HG02610 (cell line): Measurements from ENCODE around the gene HMCN2.

Experiments used
- ATAC-seq: cut with Tn5 transposase; IDR thresholded peaks from one replicate; pipeline ENCODE4 v1.9.1; 2021; ENCODE audit warnings: mild to moderate bottlenecking, moderate library complexity; ENCODE audit not compliant: unreplicated experiment

Gene HMCN2

DNA sequence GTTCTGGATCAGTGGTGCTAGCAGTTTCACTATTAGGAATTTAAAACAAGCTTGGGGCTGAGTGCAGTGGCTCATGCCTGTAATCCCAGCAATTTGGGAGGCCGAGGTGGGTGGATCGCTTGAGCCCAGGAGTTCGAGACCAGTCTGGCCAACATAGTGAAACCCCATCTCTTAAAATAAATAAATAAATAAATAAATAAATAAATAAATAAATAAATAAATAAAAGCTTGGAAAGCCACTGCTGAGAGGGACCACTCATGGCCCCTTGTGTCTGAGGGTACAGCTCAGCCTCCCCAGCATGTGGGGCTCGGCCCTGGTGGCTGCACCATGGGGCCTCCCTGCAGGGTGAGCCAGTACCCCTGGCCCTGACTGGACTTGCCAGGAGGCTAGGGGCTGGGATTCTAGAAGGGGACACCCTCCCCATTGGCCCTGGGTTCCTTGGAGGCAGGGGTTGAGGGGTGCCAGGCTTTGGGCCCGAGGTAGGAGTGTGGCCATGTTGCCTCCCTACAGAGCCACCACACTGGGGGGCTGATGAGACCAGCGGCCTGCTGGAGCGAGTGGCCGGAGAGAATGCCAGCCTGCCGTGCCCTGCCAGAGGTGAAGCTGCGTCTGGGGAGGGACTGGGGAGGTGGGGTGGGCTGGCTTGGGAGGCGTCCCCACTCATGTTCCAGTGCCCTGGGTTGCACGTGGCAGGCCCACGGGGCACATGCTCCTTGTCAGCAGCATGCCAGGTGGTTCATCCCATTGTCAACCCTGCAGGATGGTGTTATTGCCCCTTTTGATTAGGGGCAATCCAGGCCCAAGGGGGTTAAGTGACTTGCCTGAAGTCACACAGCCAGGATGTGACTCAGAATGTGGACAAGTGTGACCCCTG lies 76.5 kb downstream of the HMCN2 start:
- no peak for ATAC-seq

DNA sequence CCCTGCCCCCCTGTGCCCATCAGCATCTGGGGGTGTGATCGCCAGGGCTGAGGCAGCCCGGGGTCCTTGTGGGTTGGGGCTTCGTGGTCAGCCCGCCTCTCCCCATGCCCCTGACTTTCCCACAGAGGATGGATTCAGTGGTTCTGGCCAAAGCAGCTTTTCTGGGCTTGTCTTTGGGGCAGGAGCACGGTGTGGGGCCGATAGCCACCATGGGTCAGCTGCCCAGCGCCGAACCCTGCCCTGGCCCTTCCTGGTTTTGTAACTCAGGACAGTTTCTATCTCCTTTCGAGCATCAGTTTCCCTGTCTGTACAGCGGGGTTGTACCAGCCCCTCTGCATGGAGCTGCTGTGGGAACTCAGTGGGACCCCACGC lies 77.1 kb downstream of the HMCN2 start:
- no peak for ATAC-seq

GRCh38 chr9:130343445-130343918 lies 77.9 kb downstream of the HMCN2 start:
- ATAC-seq = no peak

GRCh38 chr9:130344366-130344765 lies 78.8 kb downstream of the HMCN2 start:
- no peak for ATAC-seq

- no peak for ATAC-seq
These were observed 79.7 kb downstream of the HMCN2 start for GRCh38 chr9:130345009-130345896.

GRCh38 chr9:130345897-130346385 lies 80.4 kb downstream of the HMCN2 start:
- ATAC-seq = no peak

- ATAC-seq = no peak
These were observed 80.9 kb downstream of the HMCN2 start for GRCh38 chr9:130346431-130346830.

- no peak for ATAC-seq
These were observed 81.5 kb downstream of the HMCN2 start for GRCh38 chr9:130347036-130347435.

DNA sequence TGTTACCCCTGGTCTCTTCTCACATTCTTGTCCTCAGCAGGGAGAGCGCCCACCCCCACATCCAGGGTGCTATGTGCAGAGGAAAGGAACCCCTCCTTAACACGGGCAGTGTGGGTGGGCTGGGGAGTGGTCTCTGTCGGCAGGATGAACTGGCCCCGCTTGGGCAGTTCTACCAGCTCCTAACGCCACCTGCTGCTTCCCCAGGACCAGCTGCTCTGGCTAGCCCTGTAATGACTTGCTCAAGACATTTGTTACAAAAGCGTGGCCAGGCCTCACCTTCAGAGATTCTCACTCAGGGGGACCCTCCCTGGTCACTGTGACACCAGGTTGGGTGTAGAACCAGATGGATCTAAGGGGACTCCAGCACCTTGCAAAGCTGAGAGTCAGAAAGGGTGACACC lies 82.4 kb downstream of the HMCN2 start:
- ATAC-seq = no peak

DNA sequence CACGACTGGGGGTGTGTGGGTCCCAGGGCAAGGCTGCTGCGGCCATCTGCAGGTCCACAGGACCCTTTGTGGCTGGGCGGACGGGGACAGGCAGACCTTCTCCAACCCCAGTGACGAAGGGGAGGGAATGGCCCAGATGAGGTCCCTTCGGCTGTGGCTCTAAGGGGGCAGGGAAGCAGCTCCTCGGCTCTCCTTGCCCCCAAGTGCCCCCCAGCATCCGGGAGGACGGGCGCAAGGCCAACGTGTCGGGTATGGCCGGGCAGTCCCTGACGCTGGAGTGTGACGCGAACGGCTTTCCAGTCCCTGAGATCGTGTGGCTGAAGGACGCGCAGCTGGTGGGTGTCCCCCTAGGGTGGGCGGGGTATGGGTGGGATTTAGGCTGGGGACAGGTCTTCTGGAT lies 82.8 kb downstream of the HMCN2 start:
- ATAC-seq = no peak

GRCh38 chr9:130348881-130349280 lies 83.3 kb downstream of the HMCN2 start:
- no peak for ATAC-seq

GRCh38 chr9:130349398-130349797 lies 83.8 kb downstream of the HMCN2 start:
- no peak for ATAC-seq

- ATAC-seq = no peak
These were observed 85.8 kb downstream of the HMCN2 start for GRCh38 chr9:130351343-130351742.

- ATAC-seq = no peak
These were observed 86.5 kb downstream of the HMCN2 start for GRCh38 chr9:130352081-130352480.

DNA sequence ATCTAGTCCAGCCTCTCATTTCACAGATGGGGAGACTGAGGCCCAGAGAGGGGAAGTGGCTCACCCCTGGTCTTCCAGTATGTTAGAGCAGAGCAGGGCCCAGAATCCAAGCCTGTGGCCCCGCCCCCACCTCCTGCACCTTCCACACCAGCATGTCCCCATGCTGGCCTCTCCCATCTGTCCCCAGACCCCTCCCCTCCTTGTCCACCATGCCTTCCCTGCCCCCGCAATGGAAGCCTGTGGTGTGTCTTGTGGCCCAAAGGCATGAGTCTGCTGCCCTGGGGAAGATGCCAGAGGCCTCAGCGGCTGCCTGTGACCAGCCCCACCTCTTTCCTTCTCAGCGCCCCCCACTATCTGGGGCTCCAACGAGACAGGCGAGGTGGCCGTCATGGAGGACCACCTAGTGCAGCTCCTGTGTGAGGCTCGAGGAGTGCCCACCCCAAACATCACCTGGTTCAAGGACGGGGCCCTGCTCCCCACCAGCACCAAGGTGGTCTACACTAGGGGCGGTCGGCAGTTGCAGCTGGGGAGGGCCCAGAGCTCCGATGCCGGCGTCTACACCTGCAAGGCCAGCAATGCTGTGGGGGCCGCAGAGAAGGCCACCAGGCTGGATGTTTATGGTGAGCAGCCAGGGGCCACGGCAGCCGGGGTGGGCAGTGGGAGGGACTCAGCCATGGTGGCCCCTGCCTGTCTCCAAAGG lies 87.2 kb downstream of the HMCN2 start:
- no peak for ATAC-seq

- no peak for ATAC-seq
These were observed 88.8 kb downstream of the HMCN2 start for GRCh38 chr9:130354378-130354777.

GRCh38 chr9:130354806-130355205 lies 89.2 kb downstream of the HMCN2 start:
- no peak for ATAC-seq

DNA sequence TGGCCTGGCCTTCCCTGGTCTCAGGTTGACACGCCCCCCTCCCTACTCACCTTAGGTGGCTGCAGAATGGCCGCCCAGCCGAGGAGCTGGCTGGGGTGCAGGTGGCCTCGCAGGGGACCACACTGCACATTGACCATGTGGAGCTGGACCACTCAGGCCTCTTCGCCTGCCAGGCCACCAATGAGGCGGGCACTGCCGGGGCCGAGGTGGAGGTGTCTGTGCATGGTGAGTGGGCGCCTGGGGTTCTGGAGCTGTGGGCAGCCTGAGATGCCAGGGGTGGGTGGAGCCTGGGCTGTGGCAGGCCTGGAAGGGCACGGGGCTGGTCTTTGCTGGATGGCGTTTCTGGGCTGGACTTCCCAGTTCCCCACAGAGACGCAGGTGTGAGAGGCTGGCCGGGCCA lies 90.5 kb downstream of the HMCN2 start:
- ATAC-seq = no peak

DNA sequence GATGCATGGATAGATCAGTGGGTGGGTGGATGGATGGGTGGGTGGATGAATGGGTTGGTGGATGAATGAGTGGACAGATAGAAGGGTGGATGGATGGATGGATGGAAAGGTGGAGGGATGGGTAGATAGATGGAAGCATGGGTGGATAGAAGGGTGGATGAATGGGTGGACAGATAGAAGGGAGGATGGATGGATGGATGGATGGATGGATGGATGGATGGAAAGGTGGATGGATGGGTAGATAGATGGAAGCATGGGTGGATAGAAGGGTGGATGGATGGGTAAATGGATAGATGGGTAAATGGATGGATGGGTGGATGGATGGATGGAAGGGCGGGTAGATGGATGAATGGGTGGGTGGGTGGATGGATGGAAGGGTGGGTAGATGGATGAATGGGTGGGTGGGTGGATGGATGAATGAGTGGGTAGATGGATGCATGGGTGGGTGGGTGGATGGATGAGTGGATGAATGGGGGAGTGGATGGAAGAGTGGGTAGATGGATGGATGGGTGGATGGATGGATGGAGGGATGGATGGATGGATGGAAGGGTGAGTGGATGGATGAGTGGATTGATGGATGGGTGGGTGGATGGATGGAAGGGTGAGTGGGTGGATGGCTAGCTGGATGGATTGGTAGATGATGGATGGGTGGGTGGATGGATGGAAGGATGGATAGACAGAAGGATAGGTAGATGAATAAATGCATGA lies 91.5 kb downstream of the HMCN2 start:
- no peak for ATAC-seq

GRCh38 chr9:130358928-130359327 lies 93.4 kb downstream of the HMCN2 start:
- no peak for ATAC-seq
